Astrocyte of the cerebellum (primary cell): ENCODE measurements around the gene CFAP46.

Source experiments
- DNase-seq: peaks from one replicate; pipeline ENCODE4 v3.0.0-alpha.2; 2011; ENCODE audit warnings: low read depth
- H3K4me3 ChIP-seq: 2 replicates; pipeline ENCODE4 v1.5.1; 2011; ENCODE audit warnings: mild to moderate bottlenecking, low read depth, low read length, moderate library complexity
- CTCF ChIP-seq: IDR thresholded peaks from 2 replicates; pipeline ENCODE4 v1.5.1; 2012; ENCODE audit warnings: low read length, low read depth, moderate library complexity, mild to moderate bottlenecking; ENCODE audit errors: missing control alignments
- in situ Hi-C: cut with HindIII; loops from 2 replicates; pipeline ENCODE4 v1.10.0; 2017; ENCODE audit warnings: low sequenced_read_pairs

The CFAP46 gene

GRCh38 chr10:132951926-132952325 is 9.6 kb upstream of the CFAP46 start:
- DNase-seq: no peak
- in situ Hi-C loops: no loop called here
- no peak overlapping the region for H3K4me3 ChIP-seq
- TF ChIP-seq CTCF: no peak

GRCh38 chr10:132948351-132948750 is 6.0 kb upstream of the CFAP46 start:
- no peak for DNase-seq
- H3K4me3 ChIP-seq: no peak overlapping the region
- in situ Hi-C loops: no loop called here
- TF ChIP-seq CTCF: no peak

GRCh38 chr10:132947843-132948242 is 5.5 kb upstream of the CFAP46 start:
- DNase-seq: no peak
- TF ChIP-seq CTCF: no peak
- in situ Hi-C loops: no loop called here
- H3K4me3 ChIP-seq: no peak overlapping the region

- no peak for TF ChIP-seq CTCF
- no peak overlapping the region for H3K4me3 ChIP-seq
- in situ Hi-C loops: no loop called here
- DNase-seq: no peak
These were observed 4.6 kb upstream of the CFAP46 start for GRCh38 chr10:132946806-132947546.

- TF ChIP-seq CTCF: no peak
- H3K4me3 ChIP-seq: no peak overlapping the region
- no peak for DNase-seq
- in situ Hi-C loops: no loop called here
These were observed 3.9 kb upstream of the CFAP46 start for GRCh38 chr10:132946311-132946710.

DNA sequence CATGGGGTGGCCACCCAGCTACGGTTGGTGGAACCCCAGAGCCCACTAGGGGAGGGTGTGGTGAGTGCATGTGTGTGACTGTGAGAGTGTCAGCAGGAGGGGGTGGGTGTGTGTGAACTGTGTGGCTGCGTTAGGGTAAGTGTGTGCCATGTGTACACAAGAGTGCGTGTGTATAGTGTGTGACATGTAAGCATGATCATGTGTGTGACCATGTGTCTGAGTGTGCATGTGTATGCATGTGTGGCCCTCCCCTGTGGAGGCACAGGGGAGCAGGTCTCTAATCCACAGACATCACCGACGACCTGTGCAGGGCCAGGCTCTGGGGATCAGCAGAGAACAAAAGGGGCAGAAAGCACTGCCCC is 3.5 kb upstream of the CFAP46 start:
- DNase-seq: no peak
- in situ Hi-C loops: no loop called here
- no peak for TF ChIP-seq CTCF
- no peak overlapping the region for H3K4me3 ChIP-seq
